Vagina (tissue), 2 donors: Measurements from ENCODE around the gene MORC3. TPM values are rescaled to one million over a fixed set of nuclear protein-coding genes. Genes with fewer than 3 reads are reported as not detected.

Experiments
- DNase-seq, 2 donors: peaks; one replicate each; pipeline ENCODE4 v3.0.0-alpha.2; 2017; ENCODE audit errors: extremely low spot score in 2 of 2
- H3K27ac ChIP-seq: fragments of 200-600 bp; sonication (generic); one replicate; pipeline ENCODE4 v1.5.1; 2019
- H3K27me3 ChIP-seq: fragments of 200-600 bp; sonication (generic); one replicate; pipeline ENCODE4 v1.5.1; 2019
- H3K36me3 ChIP-seq, 2 donors: fragments of 200-600 bp; sonication (generic); one replicate each; pipeline ENCODE4 v1.5.1; 2017 to 2019
- H3K4me1 ChIP-seq: fragments of 200-600 bp; sonication (generic); one replicate; pipeline ENCODE4 v1.5.1; 2019
- H3K4me3 ChIP-seq, 2 donors: fragments of 200-600 bp; sonication (generic); 1 replicate in 1 of 2; 2 replicates in 1 of 2; pipeline ENCODE4 v1.5.1; 2016 to 2019
- H3K9me3 ChIP-seq: fragments of 200-600 bp; sonication (generic); one replicate; pipeline ENCODE4 v1.5.1; 2019
- CTCF ChIP-seq, 3 experiments: fragments of 450-650 bp in 2 of 3; fragments of 200-600 bp in 1 of 3; sonication (generic) in 1 of 3; IDR thresholded peaks; one replicate each; pipeline ENCODE4 v1.5.1; 2017 to 2019; ENCODE audit warnings: antibody characterized with exemption in 3 of 3, mild to moderate bottlenecking in 2 of 3, moderate library complexity in 2 of 3
- POLR2A ChIP-seq, 2 donors: fragments of 450-650 bp; IDR thresholded peaks; one replicate each; pipeline ENCODE4 v1.6.1; 2017; ENCODE audit warnings: antibody characterized with exemption in 2 of 2, mild to moderate bottlenecking in 2 of 2, moderate library complexity in 2 of 2
- POLR2AphosphoS5 ChIP-seq, 2 donors: sonication (generic); formaldehyde crosslinking; IDR thresholded peaks; one replicate each; pipeline ENCODE4 v1.9.0; 2017; ENCODE audit warnings: antibody characterized with exemption in 2 of 2, mild to moderate bottlenecking in 2 of 2, low read depth in 1 of 2; ENCODE audit not compliant: insufficient read depth in 1 of 2
- intact Hi-C: fragments of 100-400 bp; cut with DNase I; formaldehyde crosslinking; loops from one replicate; pipeline ENCODE4 v1.15.1; 2023
- total RNA-seq: library from RNA; depleted of rRNA; stranded (reverse); fragments of >200 nt; gene quantifications from one replicate; pipeline ENCODE4 v1.2.3, GENCODE V29; 2016

MORC3 gene
- total RNA-seq, 1 donor from 2014 or later = 51.6 TPM

GRCh38 chr21:36344931-36345330, 24.9 kb downstream of the MORC3 start:
- H3K36me3 ChIP-seq = peaks cover 0 to 86% of the 10 kb centered on the region in 2 donors
- no peak overlapping the region for H3K4me3 ChIP-seq

GRCh38 chr21:36347278-36347961, 27.4 kb downstream of the MORC3 start:
- H3K27me3 ChIP-seq = no peaks in the 10 kb centered on the region
- H3K4me3 ChIP-seq = no peak overlapping the region
- no peaks in the 10 kb centered on the region for H3K9me3 ChIP-seq
- TF ChIP-seq POLR2A (IDR thresholded peaks at IDR 0.05) (no peak), CTCF (IDR thresholded peaks at IDR 0.05) (no peak), POLR2AphosphoS5 (IDR thresholded peaks at IDR 0.05; ENCODE audit: insufficient read depth in 1 of 2, low read depth in 1 of 2) (no peak)
- no peak for DNase-seq
- intact Hi-C loops = no loop called here
- peaks cover 0 to 67% of the 10 kb centered on the region in 2 donors for H3K36me3 ChIP-seq
- H3K4me1 ChIP-seq = no peaks in the 10 kb centered on the region
- no peak overlapping the region for H3K27ac ChIP-seq

More at GRCh38 chr21:36344931-36345330, 24.9 kb downstream of the MORC3 start:
- no peak overlapping the region for H3K27ac ChIP-seq
- no peaks in the 10 kb centered on the region for H3K9me3 ChIP-seq
- no peaks in the 10 kb centered on the region for H3K27me3 ChIP-seq
- TF ChIP-seq POLR2AphosphoS5 (IDR thresholded peaks at IDR 0.05; ENCODE audit: insufficient read depth in 1 of 2, low read depth in 1 of 2) (no peak), POLR2A (IDR thresholded peaks at IDR 0.05) (no peak), CTCF (IDR thresholded peaks at IDR 0.05) (no peak)
- no peak for DNase-seq
- H3K4me1 ChIP-seq = no peaks in the 10 kb centered on the region
- intact Hi-C loops = no loop called here

- intact Hi-C loops = no loop called here
- TF ChIP-seq POLR2A (IDR thresholded peaks at IDR 0.05) = no peak
- no peak for TF ChIP-seq POLR2AphosphoS5 (IDR thresholded peaks at IDR 0.05; ENCODE audit: insufficient read depth in 1 of 2, low read depth in 1 of 2)
- TF ChIP-seq CTCF (IDR thresholded peaks at IDR 0.05) = no peak
- Histone ChIP-seq H3K27me3 (no peaks in the 10 kb centered on the region), H3K4me1 (no peaks in the 10 kb centered on the region), H3K4me3 (no peak overlapping the region), H3K9me3 (no peaks in the 10 kb centered on the region), H3K27ac (no peak overlapping the region), H3K36me3 (peaks cover 0 to 63% of the 10 kb centered on the region in 2 donors)
- DNase-seq = no peak
These were observed 27.9 kb downstream of the MORC3 start for GRCh38 chr21:36347962-36348328.

DNA sequence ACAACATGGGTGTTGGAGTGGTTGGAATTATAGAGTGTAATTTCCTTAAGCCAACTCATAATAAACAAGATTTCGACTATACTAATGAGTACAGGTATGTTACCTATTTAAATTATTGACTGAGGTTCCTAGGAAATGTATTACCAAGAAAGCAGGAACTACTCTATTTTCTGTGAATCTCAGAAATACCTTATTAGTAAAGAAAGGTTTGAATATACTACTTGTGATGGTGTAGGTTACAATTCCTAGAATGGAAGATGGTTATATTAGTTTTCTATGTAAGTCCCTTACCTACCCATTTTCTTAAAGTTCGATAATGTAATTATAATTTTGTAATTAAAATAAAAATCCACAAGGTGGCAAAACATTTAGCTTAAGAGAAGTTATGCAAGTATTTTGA, 29.3 kb downstream of the MORC3 start:
- Histone ChIP-seq H3K27me3 (no peaks in the 10 kb centered on the region), H3K36me3 (peaks cover 0 to 50% of the 10 kb centered on the region in 2 donors), H3K4me3 (no peak overlapping the region), H3K27ac (no peak overlapping the region), H3K9me3 (no peaks in the 10 kb centered on the region), H3K4me1 (no peaks in the 10 kb centered on the region)
- intact Hi-C loops = no loop called here
- TF ChIP-seq CTCF (IDR thresholded peaks at IDR 0.05) (no peak), POLR2AphosphoS5 (IDR thresholded peaks at IDR 0.05; ENCODE audit: insufficient read depth in 1 of 2, low read depth in 1 of 2) (no peak), POLR2A (IDR thresholded peaks at IDR 0.05) (no peak)
- DNase-seq = no peak

GRCh38 chr21:36350282-36350910, 30.4 kb downstream of the MORC3 start:
- Histone ChIP-seq H3K27ac (no peak overlapping the region), H3K36me3 (peaks cover 0 to 44% of the 10 kb centered on the region in 2 donors), H3K4me3 (no peak overlapping the region), H3K27me3 (no peaks in the 10 kb centered on the region), H3K4me1 (no peaks in the 10 kb centered on the region), H3K9me3 (no peaks in the 10 kb centered on the region)
- TF ChIP-seq CTCF (IDR thresholded peaks at IDR 0.05) (no peak), POLR2A (IDR thresholded peaks at IDR 0.05) (no peak), POLR2AphosphoS5 (IDR thresholded peaks at IDR 0.05; ENCODE audit: insufficient read depth in 1 of 2, low read depth in 1 of 2) (no peak)
- no peak for DNase-seq
- intact Hi-C loops = no loop called here
